ENCODE data around the gene LSAMP. TPM values are rescaled to one million over a fixed set of nuclear protein-coding genes. Genes with fewer than 3 reads are reported as not detected.
A peak's percentile ranks its signal among the peaks of the same experiment; 100 is the strongest.

The LSAMP gene
- total RNA-seq, 1 experiment from 2014 or later = 10.1 TPM

GRCh38 chr3:115937054-115937453 is 508.2 kb downstream of the LSAMP start:
- no peaks in the 10 kb centered on the region for H3K36me3 ChIP-seq (ENCODE audit: insufficient read depth, low read length, poor library complexity, severe bottlenecking)
- H3K27me3 ChIP-seq (replicated peaks; ENCODE audit: insufficient read depth, low read depth, low read length, poor library complexity) = no peaks in the 10 kb centered on the region
- TF ChIP-seq EZH2 (IDR thresholded peaks at IDR 0.05; ENCODE audit: borderline replicate concordance, low read depth, low read length, poor library complexity, severe bottlenecking) (no peak), CTCF (conservative IDR thresholded peaks at IDR 0.05; ENCODE audit: low read depth, low read length) (peak; percentile 64)
- H3K4me3 ChIP-seq (ENCODE audit: low read depth, low read length, poor library complexity, severe bottlenecking) = no peak overlapping the region
- BruUV-seq (replicated peaks) = no TSS peak
- peaks cover 8% of the 10 kb centered on the region for H3K9me3 ChIP-seq (ENCODE audit: low read depth, low read length, poor library complexity, severe bottlenecking)
- intact Hi-C loops (cut with micrococcal nuclease; ENCODE audit: unreplicated experiment) = no loop called here
- no peak overlapping the region for H3K27ac ChIP-seq (ENCODE audit: low read depth, low read length, poor library complexity, severe bottlenecking)
- POLR2A ChIA-PET (ENCODE audit: low non-redundant PET) = no interaction called here
- H3K4me1 ChIP-seq (ENCODE audit: insufficient read depth, low read length, poor library complexity, severe bottlenecking) = no peaks in the 10 kb centered on the region
- DNase-seq (ENCODE audit: low spot score) = peak; percentile 51
- CTCF ChIA-PET = interaction anchor here (0.7 kb wide), 1 partner anchor 484 kb away, joined by 3 read pairs; no protein-coding TSS in a partner anchor

GRCh38 chr3:115932807-115933206 is 512.5 kb downstream of the LSAMP start:
- Histone ChIP-seq H3K9me3 (ENCODE audit: low read depth, low read length, poor library complexity, severe bottlenecking) (no peaks in the 10 kb centered on the region), H3K27me3 (replicated peaks; ENCODE audit: insufficient read depth, low read depth, low read length, poor library complexity) (no peaks in the 10 kb centered on the region), H3K27ac (ENCODE audit: low read depth, low read length, poor library complexity, severe bottlenecking) (no peak overlapping the region), H3K36me3 (ENCODE audit: insufficient read depth, low read length, poor library complexity, severe bottlenecking) (no peaks in the 10 kb centered on the region), H3K4me3 (ENCODE audit: low read depth, low read length, poor library complexity, severe bottlenecking) (no peak overlapping the region), H3K4me1 (ENCODE audit: insufficient read depth, low read length, poor library complexity, severe bottlenecking) (peaks cover 35% of the 10 kb centered on the region)
- ChIA-PET POLR2A (ENCODE audit: low non-redundant PET) (no interaction called here), CTCF (no interaction called here)
- TF ChIP-seq EZH2 (IDR thresholded peaks at IDR 0.05; ENCODE audit: borderline replicate concordance, low read depth, low read length, poor library complexity, severe bottlenecking) = no peak
- no TSS peak for BruUV-seq (replicated peaks)
- no peak for DNase-seq (ENCODE audit: low spot score)
- intact Hi-C loops (cut with micrococcal nuclease; ENCODE audit: unreplicated experiment) = no loop called here

- CTCF ChIA-PET = no interaction called here
Measured at GRCh38 chr3:115931581-115931980, 513.7 kb downstream of the LSAMP start.

More at GRCh38 chr3:115931581-115931980, 513.7 kb downstream of the LSAMP start:
- no TSS peak for BruUV-seq (replicated peaks)
- Histone ChIP-seq H3K27ac (ENCODE audit: low read depth, low read length, poor library complexity, severe bottlenecking) (no peak overlapping the region), H3K9me3 (ENCODE audit: low read depth, low read length, poor library complexity, severe bottlenecking) (no peaks in the 10 kb centered on the region), H3K27me3 (replicated peaks; ENCODE audit: insufficient read depth, low read depth, low read length, poor library complexity) (no peaks in the 10 kb centered on the region), H3K4me3 (ENCODE audit: low read depth, low read length, poor library complexity, severe bottlenecking) (no peak overlapping the region), H3K4me1 (ENCODE audit: insufficient read depth, low read length, poor library complexity, severe bottlenecking) (peaks cover 47% of the 10 kb centered on the region), H3K36me3 (ENCODE audit: insufficient read depth, low read length, poor library complexity, severe bottlenecking) (no peaks in the 10 kb centered on the region)
- POLR2A ChIA-PET (ENCODE audit: low non-redundant PET) = interaction anchor here (0.7 kb wide), 1 partner anchor 34 kb away, joined by 5 read pairs; no protein-coding TSS in a partner anchor
- no peak for TF ChIP-seq EZH2 (IDR thresholded peaks at IDR 0.05; ENCODE audit: borderline replicate concordance, low read depth, low read length, poor library complexity, severe bottlenecking)
- TF ChIP-seq CTCF (conservative IDR thresholded peaks at IDR 0.05; ENCODE audit: low read depth, low read length) = no peak
- no peak for DNase-seq (ENCODE audit: low spot score)
- intact Hi-C loops (cut with micrococcal nuclease; ENCODE audit: unreplicated experiment) = no loop called here

All from A673 (cell line).